ENCODE results near the gene NPC1L1.

The NPC1L1 gene

GRCh38 chr7:44538798-44539668 lies 2.1 kb downstream of the NPC1L1 start:
- no peak for TF ChIP-seq CTCF (IDR thresholded peaks at IDR 0.05; ENCODE audit: extremely low read depth, missing control alignments)
- DNase-seq (ENCODE audit: low spot score), result no peak

GRCh38 chr7:44538093-44538797 lies 2.9 kb downstream of the NPC1L1 start:
- DNase-seq (ENCODE audit: low spot score), result no peak
- TF ChIP-seq CTCF (IDR thresholded peaks at IDR 0.05; ENCODE audit: extremely low read depth, missing control alignments), result no peak

- TF ChIP-seq CTCF (IDR thresholded peaks at IDR 0.05; ENCODE audit: extremely low read depth, missing control alignments), result no peak
- DNase-seq (ENCODE audit: low spot score), result no peak
Observed at GRCh38 chr7:44537442-44537841, 3.7 kb downstream of the NPC1L1 start.

GRCh38 chr7:44536090-44536489 lies 5.0 kb downstream of the NPC1L1 start:
- TF ChIP-seq CTCF (IDR thresholded peaks at IDR 0.05; ENCODE audit: extremely low read depth, missing control alignments), result no peak
- DNase-seq (ENCODE audit: low spot score), result no peak

- TF ChIP-seq CTCF (IDR thresholded peaks at IDR 0.05; ENCODE audit: extremely low read depth, missing control alignments), result no peak
- DNase-seq (ENCODE audit: low spot score), result no peak
Observed at GRCh38 chr7:44535348-44536064, 5.6 kb downstream of the NPC1L1 start.

GRCh38 chr7:44534501-44534900 lies 6.6 kb downstream of the NPC1L1 start:
- DNase-seq (ENCODE audit: low spot score), result peak; percentile 82

More at GRCh38 chr7:44534501-44534900, 6.6 kb downstream of the NPC1L1 start:
- peak; percentile 34 for TF ChIP-seq CTCF (IDR thresholded peaks at IDR 0.05; ENCODE audit: extremely low read depth, missing control alignments)

All from GM20000 (cell line).